ENCODE data around the gene CRB3.

CRB3 gene

DNA sequence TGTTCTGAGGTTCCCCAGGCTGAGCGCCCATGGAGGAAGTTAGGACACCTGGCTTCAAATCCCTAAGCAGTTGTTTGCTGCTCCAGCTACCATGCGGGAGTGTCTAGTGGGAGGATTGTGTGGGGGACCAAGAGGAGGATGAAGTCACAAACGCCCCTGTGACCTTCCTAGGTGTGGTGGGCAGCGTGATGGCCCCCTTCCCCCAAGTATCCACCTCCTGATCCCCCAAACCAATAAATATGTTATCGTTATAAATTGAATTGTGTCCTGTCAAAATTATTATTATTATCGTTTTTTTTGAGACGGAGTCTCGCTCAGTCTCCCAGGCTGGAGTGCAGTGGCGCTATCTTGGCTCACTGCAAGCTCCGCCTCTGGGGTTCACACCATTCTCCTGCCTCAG is 30.4 kb upstream of the CRB3 start, which contains the start of gene SLC25A41:
TSS of gene SLC25A41 (minus strand) at position 101 of the 400 bp plus-strand sequence. CDS start at position 31, 70 bp downstream.
- no peak for DNase-seq

DNA sequence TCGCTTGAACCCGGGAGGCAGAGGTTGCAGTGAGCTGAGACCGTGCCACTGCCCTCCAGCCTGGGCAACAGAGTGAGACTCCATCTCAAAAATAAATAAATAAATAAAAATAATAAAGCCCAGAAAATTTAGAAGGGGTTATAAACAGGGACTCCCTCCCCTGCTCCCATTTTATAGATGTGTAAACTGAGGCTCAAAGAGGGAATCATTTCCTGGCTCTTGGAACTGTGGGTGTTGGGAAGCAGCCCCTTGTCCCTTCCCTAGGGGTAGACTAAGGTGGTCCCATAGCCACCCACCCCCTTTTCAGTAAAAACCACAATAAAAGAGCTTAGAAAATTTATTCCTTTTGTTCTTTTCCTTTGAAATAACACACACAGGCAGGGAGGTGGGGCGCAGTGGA is 24.3 kb upstream of the CRB3 start:
- DNase-seq: no peak

DNA sequence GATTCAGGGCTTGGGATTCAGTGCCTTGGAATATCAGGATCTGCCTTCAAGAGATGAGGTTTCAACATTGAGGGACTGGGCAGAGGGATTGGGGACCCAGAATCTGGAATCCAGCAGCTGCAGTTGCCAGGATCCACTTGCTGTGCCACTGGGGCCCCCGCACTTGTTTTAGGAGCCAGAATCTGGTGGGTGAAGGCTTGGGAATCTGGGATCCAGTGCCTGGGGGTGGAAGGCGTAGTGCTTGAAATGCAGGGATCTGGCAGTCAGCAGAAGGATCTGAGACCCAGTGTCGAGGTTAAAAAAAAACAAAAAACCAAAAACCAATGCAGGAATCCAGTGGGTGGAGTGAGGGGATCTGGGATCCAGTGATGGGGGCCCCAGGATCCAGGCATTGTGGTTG is 23.2 kb upstream of the CRB3 start:
- DNase-seq: no peak

DNA sequence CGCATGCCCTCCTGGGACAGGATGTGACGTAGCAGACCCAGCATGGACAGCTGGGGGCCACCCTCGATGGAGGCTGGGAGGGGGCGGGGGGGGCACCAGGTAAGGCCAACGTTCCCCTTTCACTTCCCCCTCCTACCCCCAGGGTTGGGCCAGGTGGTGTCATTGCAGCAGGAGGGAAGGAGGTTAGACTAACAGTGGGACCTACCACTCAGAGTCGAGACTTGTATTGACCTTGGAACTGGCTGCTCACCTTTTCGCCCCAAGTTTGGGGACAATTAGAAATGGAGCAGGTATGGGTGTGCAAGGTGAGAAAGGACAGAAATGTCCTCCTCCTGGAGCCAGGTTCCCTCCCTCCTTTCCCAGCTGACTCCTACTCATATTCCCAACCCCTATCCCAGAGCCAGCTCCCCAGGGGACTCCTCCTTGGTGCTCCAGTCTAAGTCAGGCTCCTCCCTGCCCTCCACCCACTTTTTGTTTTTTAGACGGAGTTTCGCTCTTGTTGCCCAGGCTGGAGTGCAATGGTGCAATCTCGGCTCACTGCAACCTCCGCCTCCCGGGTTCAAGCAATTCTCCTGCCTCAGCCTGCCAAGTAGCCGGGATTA is 21.9 kb upstream of the CRB3 start:
- no peak for DNase-seq

DNA sequence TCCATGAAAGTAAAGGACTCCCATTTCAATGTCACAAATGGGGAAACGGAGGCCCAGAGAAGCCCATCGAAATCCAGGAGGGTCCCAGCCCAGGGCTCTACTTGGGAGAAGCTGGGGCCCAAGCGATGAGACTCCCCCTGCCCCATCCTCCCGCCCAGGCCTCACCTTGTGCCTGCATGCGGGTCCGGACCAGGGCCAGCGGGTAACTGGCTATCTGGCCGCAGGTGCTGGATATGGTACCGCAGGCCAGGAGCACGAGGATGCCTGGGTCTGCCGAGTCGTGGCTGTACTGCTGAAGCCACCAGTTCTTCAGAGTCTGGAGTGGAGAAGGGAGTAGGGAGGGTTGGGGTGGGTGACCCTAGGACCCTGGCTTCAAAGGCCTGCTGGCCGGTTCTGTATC is 20.1 kb upstream of the CRB3 start:
- no peak for DNase-seq

DNA sequence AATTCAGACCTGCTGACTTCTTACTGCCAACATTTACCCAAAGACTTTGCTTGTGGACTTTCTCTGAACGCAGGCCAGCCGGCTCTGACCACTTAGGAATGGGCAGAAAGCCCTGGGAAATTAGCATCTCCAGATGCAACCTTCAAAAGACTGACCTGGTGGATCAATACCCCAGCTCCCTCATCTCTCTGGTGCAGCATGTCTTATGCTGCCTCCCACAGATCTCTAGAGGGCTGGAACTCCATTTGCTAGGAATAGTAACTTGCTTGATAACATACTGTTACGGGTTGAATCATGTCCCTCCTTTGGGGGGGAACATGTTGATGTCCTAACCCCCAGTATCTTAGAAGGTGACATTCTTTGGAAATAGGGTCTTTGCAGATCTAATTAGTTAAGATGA is 17.6 kb upstream of the CRB3 start:
- no peak for DNase-seq

DNA sequence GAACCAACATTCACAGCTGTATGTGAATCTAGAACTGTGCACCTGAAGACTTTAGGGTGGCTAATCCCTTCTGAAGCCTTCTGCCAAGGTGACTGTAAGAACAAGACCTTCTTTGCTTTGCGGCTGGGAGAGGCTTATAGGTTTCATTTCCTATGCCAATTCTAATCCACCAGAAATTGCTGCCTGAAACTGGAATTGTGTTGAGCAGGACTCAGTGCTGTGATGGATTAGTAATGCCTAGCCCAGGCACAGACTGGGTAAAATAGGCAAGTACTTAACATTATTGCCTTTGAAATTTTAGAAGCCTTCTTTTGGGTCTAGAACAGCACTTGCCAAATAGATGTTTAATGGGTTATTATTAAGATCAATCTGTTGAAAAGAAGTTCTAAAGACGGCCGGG is 16.0 kb upstream of the CRB3 start:
- no peak for DNase-seq

DNA sequence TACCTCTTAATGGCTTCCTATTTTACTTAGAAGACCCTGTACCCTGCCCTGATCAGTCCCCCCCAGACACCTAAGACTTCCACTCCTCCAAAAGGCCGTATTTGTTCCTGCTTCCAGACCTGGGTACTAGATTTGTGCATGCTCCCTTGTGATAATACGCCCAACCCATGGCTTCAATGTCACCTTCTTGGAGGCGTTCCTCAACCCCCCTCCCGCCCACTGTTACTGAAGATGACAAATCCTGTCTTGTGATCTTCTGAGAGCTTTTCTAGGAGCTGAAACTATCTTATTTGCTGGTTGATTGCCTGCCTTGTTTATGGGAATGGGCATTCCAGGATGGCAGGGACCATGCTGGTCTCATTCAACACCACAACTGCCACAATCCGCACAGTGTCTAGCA is 13.9 kb upstream of the CRB3 start:
- DNase-seq: no peak

DNA sequence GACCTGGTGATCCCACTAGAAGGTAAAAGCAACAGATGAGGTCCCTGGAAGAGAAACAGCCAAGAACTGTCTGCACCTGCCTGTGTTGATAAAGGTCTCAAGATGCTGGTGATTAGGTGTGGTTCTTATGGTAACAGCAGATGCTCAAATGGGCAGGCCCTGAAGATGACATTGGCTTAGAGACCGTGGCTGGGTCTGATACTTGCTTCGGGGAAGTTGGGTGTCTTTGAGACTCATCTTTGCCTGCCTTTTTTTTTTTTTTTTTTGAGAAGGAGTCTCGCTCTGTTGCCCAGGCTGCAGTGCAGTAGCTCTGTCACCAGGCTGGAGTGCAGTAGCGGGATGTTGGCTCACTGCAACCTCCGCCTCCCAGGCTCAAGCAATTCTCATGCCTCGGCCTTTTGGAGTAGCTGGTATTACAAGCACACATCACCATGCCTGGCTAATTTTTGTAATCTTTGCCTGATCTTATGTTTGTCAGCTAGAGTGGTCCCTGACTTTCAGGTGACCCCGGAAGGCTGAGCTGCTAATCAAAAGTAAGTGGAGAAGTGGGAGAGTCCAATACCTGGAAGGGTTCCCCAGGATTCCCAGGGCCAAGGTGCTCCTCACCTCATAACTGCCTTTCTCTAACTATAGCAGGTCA is 12.4 kb upstream of the CRB3 start:
- no peak for DNase-seq

DNA sequence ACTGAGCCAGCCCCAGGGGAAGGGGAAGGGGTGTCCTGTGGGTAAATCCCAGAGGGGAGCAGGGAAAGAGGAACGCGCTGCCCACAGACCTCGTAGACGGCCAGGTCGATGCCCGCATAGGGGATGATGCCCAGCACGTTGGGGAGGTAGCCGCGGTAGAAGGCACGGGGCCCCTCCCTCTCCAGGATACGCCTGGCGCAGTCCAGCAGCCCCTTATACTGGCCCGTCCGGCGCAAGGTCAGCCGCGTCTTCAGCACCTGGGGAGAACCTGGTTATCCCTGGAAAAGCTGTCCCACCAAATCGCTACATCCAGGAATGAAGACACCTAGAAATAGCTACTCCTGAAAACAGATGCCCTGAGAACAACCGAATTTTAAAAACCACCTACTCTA is 11.9 kb upstream of the CRB3 start:
- DNase-seq: no peak

DNA sequence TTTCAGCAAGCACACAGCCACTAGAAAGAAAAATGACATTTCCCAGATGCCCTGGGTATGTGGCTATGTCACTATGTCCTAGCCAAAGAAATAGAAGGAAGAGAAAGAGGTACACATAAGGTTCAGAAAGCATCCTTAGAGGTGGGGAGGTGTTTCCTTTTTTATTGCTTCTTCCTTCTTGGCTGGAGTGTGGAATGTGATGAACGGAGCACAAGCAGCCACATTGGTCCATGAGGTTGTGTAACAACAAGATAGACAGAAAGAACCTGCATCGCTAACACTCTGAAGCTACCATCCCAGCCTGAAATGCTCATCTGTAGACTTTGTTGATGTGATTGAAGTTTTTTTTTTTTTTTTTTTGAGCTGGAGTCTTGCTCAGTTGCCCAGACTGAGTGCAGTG is 11.2 kb upstream of the CRB3 start:
- no peak for DNase-seq

DNA sequence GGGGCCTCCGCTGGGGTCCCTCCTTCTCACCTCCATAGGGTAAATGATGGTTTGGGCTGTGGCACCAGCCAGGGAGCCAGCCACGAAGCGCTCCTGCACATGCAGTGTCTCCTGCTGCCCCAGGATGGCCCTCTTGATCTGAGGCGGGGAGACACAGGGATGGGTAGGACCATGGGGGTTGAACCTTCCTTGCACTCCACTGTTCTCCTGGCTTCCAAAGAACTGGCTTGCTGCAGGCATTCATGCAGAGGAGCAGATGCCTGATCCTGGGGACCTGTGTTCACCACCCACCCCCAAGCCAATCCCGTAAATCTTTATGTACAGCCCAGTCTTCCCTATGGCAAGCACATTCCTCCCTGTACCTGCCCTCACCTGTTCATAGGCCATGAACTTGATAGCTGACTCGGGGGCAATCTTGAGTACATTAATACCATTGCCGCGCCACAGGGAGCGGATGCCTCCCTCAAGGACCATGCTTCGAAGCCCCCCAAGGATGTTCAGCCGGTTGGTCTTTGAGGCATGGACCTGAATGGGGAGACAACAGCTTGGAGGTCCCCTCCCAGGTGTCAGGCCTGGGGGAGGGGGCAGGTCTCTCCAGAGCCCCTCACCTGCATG is 10.0 kb upstream of the CRB3 start:
- DNase-seq: no peak

DNA sequence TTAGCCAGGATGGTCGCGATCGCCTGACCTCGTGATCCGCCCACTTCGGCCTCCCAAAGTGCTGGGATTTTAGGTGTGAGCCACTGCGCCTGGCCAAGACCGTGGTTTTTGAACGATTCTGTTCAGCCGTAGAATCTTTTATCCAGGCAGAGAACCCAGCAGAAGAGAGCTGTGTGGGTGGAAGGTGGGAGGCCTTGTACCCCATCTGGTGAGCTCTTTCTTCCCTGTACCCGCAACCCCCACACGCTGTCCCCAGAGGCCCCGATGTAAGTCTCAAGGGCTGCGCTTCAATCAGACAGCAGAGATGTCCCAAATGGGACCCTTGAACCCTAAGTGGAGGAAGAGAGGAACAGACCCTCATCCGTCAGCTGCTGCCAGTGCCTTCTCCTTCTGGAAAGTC is 8.1 kb upstream of the CRB3 start:
- DNase-seq: no peak

DNA sequence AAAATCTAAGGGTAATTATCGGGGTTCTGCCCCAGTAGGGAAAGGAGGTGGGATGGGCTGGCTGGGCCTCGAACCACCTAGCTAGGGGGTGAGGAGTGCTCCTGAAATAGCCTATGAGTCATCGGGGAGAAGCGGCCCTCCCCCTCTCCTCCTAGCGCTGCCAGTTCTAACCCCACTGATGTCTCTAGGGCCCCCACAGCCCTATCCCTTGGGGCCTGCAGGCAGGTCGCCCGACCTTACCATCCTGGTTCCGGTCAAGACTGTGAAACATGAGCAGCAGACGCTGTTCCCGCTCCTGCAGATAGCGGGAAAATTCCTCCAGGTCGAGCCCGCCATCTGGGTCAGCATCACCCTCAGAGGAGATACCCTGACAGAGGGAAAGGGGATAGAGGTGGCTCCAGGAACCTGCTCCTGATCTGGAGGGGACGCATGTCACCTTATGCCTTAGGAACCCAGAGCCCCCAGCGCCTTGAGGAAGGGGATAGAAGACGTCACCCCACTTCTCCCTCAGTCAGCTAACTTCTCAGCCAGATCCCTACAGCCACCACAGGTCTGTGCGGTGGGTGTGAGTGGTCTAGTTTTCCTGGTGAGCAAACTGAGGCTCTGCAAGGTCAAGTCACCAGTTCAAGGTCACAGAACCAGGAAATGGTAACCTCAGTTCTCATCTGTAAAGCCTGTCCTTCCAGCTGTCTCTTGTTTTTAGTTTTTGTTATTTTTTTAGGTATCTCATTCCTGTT is 5.9 kb upstream of the CRB3 start:
- DNase-seq: no peak

DNA sequence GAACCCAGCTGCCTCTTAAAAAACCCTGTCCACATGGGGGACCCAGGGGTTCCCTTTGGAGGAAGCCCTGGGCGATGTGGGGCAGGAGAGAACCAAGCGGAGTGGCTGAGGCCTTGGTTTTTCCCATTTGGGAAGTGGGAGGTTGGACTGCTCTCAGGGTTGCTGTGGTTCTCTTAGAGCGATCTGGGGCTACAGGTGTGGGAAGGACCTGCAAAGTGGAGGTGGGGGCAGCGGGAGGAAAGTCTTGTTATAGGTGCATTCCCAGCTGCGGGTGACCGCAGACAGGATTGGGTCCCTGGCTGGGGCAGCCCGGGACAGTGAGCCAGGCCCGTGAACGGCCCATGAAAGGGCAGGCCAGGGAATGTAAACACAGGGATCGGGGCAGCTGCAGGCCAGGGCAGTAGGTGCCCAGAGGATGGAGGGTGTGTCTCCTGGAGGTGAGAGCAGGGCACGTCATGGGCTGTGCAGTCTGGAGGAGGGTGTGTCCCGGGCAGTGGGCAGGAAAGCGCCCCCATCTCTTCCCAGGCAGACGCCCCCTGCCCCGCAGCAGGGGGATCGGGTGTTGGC is 5.3 kb upstream of the CRB3 start:
- no peak for DNase-seq

DNA sequence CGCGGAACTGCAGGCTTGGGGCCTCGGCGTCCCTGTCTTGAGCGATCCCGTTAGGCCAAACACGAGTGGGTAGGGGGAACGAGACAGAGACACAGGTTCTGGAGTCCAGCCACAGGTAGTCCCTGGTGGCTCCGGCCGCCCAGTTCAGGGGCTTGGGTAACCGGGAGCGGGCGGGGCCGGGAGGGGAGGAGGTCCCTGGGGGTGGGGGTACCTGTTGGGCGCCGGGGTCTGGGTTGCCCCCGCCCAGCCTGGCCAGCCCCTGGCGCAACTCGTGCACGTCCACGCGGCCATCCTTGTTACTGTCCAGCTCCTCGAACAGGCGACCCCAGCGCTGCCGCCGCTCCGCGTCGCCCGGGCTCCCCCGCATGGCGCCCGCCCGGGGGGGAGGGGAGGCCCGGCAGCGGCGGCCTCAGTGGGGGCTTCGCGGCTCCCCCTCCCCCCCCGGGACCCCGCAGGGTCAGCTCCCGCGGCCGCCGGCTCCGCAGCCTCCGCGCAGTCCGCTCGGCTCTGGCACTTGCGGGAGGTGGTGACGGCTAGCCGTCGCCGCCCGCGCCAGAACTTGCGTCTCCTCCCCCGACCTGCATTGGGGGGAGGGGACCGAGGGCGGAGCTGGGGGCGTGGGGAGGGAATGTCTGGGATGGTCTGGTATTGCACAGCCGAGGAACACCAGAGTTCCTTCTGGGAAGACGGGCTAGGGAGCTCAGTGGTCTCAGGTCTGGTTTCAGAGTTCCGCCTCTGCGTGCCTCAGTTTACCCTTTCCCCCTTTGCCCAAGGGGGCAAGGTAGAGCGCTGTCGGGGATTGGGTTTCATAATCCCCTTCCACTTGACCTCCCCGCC is 4.6 kb upstream of the CRB3 start, which contains the start of gene SLC25A23:
TSS of gene SLC25A23 (minus strand) at position 531 of the 837 bp plus-strand sequence. CDS start at position 367, 164 bp downstream.
- no peak for DNase-seq

DNA sequence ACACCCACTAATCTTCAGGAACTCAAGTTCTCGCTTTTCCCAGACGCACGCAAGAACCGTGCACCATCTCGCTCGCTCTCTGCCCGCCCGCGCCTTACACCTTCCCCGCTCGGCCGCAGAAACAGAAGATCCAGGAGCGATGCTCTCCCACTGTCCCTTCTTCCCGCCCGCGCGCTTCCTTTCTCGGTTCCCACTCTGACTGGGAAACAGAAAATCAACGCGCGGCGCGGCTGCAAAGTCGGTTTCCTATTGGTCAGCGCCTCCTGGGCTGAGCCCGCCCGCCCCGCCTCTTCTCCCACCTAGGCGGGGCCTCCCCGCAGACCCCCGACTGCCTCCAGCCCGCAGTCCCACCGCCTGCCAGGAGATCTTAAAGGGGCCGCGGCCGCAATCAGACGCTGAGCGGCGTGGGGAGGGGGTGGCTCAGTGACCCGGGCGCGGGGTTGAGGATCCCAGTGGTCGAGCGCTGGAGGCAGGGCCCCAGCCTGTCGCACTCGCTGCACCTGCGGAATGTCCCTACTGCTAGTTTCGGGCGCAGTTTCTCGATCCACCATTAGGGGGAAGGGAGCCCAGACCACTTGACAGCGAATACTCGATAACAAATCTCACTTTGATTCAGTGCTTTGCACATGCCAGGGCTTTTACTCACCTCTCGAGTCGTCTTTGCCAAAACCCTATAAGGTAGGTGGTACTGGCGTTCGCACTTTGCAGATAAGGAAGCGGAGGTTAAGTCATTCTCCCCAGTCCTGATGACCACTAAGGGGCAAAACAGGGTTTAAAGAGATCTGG is 3.8 kb upstream of the CRB3 start:
- DNase-seq: peak; percentile 96

DNA sequence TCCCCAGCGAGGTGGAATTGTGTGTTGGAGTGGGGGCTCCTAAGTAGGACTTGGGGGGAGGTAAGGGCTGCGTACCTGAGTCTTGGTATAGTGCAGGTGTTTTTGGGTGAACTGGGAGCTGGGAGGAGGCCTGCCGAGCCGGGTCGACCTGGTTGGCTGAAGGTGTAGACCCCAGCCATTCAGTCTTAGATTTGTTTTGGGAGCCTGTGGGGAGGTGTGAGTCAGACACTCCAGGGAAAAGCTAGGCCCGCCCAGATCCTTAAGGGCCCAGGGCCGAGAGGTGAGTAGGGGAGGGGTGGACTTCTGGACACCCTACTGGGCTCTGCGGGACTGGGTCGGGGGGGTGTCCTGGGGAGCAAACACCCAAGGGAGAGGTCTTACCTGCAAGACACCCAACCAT is 935 bp downstream of the CRB3 start:
- DNase-seq: no peak

DNA sequence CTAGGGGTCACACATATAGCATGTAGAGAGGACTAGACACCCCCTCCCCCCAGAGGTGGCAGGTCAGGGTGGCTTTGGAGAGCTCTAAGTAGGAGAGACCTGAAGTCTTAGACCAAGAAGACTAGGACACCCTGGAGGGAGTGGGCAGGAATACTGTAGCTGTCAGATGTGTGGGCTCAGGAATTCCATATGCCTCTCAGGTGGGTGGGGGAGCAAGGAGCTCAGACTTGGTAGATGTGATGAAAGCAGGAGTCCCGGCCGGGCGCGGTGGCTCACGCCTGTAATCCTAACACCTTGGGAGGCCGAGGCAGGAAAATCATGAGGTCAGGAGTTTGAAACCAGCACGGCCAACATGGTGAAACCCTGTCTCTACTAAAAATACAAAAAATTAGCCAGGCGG is 1.6 kb downstream of the CRB3 start:
- no peak for DNase-seq

DNA sequence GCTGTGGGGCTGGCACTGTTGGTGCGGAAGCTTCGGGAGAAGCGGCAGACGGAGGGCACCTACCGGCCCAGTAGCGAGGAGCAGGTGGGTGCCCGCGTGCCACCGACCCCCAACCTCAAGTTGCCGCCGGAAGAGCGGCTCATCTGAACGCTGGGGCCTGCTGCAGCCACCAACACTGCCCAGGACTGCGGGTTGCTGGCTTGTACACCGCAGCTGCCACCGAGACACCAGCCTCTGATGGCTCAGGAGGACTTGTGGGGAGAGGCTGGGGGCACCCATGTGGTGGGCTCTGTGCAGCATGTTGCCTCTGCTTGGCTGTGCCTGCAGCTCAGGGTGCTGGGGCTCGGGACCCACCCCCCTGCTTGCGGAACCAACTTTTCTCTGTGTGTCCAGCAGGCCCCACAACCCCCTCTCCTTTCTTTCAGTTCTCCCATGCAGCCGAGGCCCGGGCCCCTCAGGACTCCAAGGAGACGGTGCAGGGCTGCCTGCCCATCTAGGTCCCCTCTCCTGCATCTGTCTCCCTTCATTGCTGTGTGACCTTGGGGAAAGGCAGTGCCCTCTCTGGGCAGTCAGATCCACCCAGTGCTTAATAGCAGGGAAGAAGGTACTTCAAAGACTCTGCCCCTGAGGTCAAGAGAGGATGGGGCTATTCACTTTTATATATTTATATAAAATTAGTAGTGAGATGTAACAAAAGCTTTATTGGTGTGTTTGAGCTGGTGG is 2.6 kb downstream of the CRB3 start:
- DNase-seq: no peak

DNA sequence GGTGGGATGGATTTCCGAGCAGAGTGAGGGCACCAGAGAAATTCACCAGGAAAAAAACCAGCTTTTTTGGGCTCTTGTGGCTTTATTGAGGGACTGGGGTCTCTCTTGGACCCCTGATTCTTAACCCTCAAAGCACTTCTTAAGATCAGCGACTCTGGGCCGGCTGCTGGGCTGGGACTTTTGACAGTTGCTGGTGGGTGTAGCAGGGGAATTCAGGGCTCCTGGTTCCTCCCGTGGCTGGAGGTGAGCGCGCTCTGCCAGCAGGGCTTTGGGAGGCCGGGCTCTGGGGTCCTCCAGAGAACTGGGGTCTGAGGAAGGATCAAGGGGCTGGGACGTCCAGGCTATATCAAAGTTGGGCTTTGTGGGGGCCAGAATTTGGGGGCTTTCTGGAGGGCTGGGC is 3.3 kb downstream of the CRB3 start:
- DNase-seq: no peak

All from DMS 273 treated with DMSO at 0.1 percent for 48 hours (cell line).